ENCODE measurements around the gene OR1K1.
A peak's percentile ranks its signal among the peaks of the same experiment; 100 is the strongest.
"Not testable (repeated sequence)": the region's sequence is repeated elsewhere in the genome, so short reads cannot be mapped to it uniquely, and the experiment has no call there.

The OR1K1 gene

DNA sequence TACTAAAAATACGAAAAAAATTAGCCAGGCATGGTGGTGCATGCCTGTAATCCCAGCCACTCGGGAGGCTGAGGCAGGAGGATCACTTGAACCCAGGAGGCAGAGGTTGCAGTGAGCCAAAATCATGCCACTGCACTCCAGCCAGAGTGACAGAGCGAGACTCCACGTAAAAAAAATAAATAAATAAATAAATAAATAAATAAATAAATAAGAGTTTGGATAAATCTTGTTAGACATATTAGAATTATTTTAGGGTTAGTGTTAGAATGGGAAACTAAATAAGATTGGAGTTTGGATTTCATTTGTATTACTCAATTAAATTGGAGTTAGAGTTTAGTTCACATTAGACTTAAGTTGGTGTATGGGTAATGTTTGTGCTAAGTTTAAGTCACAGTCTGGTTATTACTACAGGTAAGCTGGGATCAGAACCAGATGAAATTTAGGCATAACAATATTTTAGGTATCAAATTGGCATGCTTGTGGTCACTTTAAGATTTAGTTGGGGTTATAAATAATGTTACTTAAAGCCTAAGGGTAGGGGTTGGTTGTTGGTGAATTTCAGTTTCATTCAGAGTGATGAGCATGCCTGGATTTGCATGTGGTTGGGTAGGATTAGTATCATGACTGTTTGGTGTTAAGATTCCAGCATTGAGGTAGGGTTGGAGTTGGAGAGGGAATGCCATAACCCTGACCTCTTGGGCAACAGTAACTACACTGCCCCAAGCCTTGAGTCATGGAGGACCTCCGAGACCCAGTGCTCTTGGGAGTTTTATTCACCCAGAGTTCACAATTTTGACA, 7.9 kb upstream of the OR1K1 start:
- no peak for DNase-seq (ENCODE audit: low read depth)
- TF ChIP-seq, protein P1, sequence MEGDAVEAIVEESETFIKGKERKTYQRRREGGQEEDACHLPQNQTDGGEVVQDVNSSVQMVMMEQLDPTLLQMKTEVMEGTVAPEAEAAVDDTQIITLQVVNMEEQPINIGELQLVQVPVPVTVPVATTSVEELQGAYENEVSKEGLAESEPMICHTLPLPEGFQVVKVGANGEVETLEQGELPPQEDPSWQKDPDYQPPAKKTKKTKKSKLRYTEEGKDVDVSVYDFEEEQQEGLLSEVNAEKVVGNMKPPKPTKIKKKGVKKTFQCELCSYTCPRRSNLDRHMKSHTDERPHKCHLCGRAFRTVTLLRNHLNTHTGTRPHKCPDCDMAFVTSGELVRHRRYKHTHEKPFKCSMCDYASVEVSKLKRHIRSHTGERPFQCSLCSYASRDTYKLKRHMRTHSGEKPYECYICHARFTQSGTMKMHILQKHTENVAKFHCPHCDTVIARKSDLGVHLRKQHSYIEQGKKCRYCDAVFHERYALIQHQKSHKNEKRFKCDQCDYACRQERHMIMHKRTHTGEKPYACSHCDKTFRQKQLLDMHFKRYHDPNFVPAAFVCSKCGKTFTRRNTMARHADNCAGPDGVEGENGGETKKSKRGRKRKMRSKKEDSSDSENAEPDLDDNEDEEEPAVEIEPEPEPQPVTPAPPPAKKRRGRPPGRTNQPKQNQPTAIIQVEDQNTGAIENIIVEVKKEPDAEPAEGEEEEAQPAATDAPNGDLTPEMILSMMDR (IDR thresholded peaks at IDR 0.05; ENCODE audit: low read length, missing control alignments): no peak
- H3K4me3 ChIP-seq (replicated peaks; ENCODE audit: low read depth, low read length): no peak overlapping the region

DNA sequence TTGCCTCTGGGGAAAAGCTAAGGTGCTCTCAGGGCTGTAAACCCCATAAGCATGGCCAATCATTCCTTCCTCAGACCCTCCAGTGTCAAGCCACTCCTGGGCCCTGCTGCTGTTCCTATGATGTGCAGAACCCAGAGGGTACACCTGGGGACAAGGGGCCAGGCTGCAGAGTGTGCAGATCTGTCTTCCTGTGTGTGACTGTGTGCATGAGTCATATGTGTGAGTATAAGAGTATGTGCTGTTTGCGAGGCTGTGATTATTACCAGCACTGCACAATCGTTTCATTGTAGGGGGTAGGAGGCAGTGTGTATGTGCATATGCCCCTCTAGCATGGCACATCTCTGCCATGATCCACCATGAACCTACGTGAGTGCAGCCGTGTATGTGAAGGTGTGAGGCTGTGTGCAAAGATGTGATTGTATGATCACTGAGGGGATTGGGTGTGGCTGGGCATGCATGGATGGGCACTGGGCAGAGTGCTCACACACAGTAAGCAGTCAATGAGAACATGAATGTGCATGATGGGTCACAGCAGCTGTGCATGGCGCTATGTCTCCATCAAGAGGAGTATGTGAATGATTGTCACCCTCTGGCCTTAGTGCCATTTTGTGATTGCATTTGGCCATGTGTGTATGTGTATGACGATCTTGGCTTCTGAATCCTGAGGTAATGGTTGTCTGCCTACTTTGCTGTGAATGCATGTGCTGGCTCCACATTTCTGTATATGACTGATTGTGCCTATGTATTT, 2.4 kb upstream of the OR1K1 start:
- no peak for DNase-seq (ENCODE audit: low read depth)
- TF ChIP-seq, protein P1 (IDR thresholded peaks at IDR 0.05; ENCODE audit: low read length, missing control alignments): no peak

DNA sequence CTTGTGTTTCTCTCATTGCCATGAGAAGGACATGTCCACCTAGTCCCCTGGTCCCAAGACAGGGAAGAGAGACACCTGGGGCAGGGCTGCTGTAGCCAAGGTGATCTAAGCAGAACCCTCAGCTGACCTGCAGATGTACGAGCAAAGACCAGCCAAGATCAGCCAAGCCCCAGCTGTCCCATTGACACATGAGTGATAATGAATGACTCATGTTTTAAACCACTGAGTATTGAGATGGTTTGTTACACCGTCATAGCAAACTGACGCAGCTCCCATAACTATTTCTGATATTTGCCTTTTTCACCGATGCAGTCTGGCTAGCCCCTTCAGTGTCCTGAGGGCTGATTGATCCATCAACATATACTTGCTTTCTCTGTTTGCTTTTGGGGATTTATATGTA, 6.7 kb downstream of the OR1K1 start:
- no peak for DNase-seq (ENCODE audit: low read depth)
- TF ChIP-seq, protein P1 (IDR thresholded peaks at IDR 0.05; ENCODE audit: low read length, missing control alignments): no peak

More for the DNA sequence above, 2.4 kb upstream of the OR1K1 start:
- H3K4me3 ChIP-seq (replicated peaks; ENCODE audit: low read depth, low read length): no peak overlapping the region

DNA sequence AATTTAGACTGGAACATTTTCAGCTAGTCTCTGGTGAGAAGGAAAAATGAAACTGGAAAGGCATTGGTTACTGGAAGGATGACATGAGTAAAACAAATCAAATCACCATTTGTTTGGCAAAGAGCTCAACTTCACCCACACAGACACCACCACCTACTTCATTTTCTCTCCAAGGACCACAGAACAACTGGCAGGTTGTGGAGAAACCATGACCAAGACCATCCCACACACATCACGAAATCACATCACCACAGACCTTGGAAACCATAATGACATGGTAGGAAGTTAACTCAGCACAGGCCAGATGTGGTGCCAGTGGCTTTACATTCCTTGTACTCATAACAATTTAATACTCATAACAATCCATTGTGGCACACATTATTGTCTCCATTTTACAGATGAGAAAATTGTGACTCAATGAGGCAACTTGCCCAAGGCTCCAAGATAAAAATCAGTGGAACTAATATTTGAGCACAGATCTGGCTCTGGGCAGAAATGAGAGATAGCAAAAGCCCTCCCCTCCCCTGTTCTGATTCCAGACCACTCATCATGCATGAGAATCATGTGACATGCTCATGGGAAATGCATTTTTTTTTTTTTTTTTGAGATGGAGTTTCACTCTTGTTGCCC, 7.5 kb downstream of the OR1K1 start:
- no peak overlapping the region for H3K4me3 ChIP-seq (replicated peaks; ENCODE audit: low read depth, low read length)
- DNase-seq (ENCODE audit: low read depth): no peak
- TF ChIP-seq, protein P1 (IDR thresholded peaks at IDR 0.05; ENCODE audit: low read length, missing control alignments): no peak

More for the DNA sequence above, 6.7 kb downstream of the OR1K1 start:
- H3K4me3 ChIP-seq (replicated peaks; ENCODE audit: low read depth, low read length): no peak overlapping the region

DNA sequence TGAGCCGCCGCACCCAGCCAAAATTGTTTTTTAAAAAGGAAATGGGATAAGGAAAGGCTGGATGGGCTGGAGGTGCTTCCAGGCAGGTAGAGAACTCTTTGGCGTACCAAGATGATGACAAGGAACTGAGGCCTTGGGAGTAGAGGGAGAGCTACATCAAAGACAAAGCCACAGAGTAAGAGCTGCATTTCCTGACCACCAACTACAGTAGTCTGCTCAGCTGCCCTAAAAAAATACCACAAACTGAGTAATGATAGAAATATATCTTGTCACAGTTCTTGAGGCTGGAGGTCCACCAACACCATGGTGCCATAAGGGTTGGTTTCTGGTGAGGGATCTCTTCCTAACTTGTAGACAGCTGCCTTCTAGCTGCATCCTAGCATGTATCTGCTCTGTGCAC, 8.2 kb downstream of the OR1K1 start:
- TF ChIP-seq, protein P1 (IDR thresholded peaks at IDR 0.05; ENCODE audit: low read length, missing control alignments): no peak
- DNase-seq (ENCODE audit: low read depth): no peak
- no peak overlapping the region for H3K4me3 ChIP-seq (replicated peaks; ENCODE audit: low read depth, low read length)

DNA sequence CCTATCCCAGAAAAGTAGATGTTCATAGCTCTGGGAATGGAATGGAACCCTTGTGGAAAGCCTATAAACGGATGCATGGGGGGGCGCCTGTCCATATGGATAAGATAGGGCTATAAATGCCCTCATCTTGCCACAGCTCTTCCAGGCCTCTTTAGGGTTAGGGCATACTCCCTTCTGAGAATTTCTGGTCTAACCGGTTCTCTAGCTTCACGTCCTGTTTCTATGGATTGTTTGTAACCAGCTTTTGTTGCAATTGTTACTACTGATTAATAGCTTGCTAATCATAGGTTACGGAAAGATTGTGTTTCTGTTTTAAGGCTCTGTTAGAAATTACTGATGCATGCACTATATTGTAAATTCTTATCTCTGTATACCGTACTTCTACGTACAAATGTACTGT, 9.3 kb downstream of the OR1K1 start:
- H3K4me3 ChIP-seq (replicated peaks; ENCODE audit: low read depth, low read length); DNase-seq (ENCODE audit: low read depth): not testable (repeated sequence)

DNA sequence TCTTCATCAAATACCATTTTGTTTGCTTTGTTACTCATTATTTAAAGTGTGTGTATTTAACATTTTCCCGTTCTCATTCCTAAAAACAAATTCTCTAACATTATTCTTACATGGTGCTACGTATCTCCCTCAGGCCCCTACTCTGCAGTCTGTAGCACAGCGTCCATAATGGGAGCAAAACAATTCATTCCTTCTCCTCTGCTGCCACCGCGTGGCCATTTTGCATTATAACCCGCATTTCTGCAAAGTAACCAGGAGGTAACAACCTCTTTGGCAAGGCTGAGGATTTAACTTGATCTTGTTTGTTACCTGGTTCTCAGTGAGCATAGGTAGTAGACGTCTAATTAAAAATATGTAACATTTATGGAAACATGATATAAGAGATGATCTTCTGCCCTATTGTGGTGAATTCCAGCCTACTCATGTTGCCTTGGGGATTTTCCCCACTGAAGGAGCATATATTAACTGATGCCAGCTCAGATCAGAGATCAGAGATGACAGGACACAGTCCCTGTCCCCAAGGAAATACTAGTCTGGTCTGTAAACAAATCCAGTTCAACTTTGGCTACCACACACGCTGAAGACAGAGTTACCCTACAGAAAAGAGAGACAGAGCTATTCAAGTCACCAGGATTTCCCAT, 10.5 kb downstream of the OR1K1 start:
- TF ChIP-seq, protein P1 (IDR thresholded peaks at IDR 0.05; ENCODE audit: low read length, missing control alignments): peak; percentile 66
- H3K4me3 ChIP-seq (replicated peaks; ENCODE audit: low read depth, low read length): no peak overlapping the region
- peak; percentile 85 for DNase-seq (ENCODE audit: low read depth)
